Lower leg skin (tissue), 3 donors: Measurements from ENCODE around the gene DYRK1A.

ENCODE experiments used
- POLR2A ChIP-seq, 2 donors: fragments of 450-650 bp; IDR thresholded peaks; one replicate each; pipeline ENCODE4 v1.6.1; 2016 to 2017; ENCODE audit warnings: antibody characterized with exemption in 2 of 2, mild to moderate bottlenecking in 1 of 2, moderate library complexity in 1 of 2
- TF ChIP-seq, protein P1 (sequence below), 3 donors: fragments of 450-650 bp; IDR thresholded peaks; one replicate each; pipeline ENCODE4 v1.5.1; 2016; ENCODE audit warnings: antibody characterized with exemption in 3 of 3, mild to moderate bottlenecking in 3 of 3, moderate library complexity in 2 of 3

DNA sequence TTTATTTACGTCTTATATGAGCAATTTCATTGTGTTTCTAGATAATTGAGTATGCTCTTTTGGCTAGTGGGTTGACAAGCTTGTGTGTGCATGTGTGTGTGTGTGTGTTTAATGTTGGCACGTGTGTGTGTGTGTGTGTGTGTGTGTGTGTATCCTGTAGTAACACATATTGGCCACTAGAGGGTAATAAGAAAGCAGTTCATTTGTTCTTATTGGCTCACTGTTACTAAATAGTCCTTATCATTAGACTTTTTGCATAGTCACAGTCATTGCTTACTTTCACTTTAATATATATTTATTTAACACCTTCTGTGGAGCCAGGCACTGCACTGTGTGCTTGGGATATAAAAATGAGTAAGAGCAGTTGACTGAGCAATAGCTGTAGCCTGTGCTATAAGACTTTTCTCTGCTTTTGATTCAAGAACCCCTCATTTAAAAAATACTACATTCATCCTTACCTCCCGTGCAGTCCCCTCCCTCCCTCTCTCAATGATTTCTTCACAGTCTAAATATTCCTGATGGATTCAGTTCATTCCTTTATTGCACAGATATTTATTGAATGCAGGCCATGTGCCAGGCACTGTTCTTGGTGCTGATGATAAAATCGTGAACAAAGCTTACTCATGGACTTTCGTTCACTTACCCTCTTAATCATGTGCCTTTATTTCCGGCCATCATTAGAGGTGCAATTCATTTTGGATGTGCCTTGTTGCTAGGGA, 96.7 kb downstream of the DYRK1A start:
- TF ChIP-seq, protein P1, sequence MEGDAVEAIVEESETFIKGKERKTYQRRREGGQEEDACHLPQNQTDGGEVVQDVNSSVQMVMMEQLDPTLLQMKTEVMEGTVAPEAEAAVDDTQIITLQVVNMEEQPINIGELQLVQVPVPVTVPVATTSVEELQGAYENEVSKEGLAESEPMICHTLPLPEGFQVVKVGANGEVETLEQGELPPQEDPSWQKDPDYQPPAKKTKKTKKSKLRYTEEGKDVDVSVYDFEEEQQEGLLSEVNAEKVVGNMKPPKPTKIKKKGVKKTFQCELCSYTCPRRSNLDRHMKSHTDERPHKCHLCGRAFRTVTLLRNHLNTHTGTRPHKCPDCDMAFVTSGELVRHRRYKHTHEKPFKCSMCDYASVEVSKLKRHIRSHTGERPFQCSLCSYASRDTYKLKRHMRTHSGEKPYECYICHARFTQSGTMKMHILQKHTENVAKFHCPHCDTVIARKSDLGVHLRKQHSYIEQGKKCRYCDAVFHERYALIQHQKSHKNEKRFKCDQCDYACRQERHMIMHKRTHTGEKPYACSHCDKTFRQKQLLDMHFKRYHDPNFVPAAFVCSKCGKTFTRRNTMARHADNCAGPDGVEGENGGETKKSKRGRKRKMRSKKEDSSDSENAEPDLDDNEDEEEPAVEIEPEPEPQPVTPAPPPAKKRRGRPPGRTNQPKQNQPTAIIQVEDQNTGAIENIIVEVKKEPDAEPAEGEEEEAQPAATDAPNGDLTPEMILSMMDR (IDR thresholded peaks at IDR 0.05): no peak
- no peak for TF ChIP-seq POLR2A (IDR thresholded peaks at IDR 0.05)
